ENCODE results near the gene TLR7. TPM values are rescaled to one million over a fixed set of nuclear protein-coding genes. Genes with fewer than 3 reads are reported as not detected.

The TLR7 gene
- total and polyA plus RNA-seq, 10 donors, result 2.5 to 9.2 (median 4.8) TPM

DNA sequence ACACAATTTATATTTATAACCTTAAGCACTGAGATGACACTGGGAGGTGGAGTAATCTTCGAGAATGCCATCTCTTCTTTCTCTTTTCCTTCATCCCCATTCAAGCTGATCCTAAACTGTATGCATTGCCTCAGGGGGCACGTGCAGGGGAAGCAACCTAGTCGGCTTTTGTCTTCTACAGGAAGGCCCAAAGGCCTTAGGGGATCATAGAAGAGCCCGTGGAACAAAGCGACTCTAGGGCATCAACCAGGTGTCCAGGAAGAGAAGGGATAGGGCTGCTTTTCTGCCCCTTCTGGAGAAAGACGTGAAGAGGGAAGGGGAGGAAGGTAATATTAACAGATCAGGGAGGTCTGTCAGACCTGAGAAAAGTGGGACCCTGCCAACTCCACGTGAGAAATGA is 32.6 kb downstream of the TLR7 start:
- 42 to 78% (median 73%) methylated on average over 7 of the region's 7 CpGs for WGBS, 5 donors
- Histone ChIP-seq H3K9me3 (no peaks in the 10 kb centered on the region), H3K4me1 (peaks cover 0 to 19% (median 11%) of the 10 kb centered on the region in 6 donors), H3K27ac (no peak overlapping the region), H3K4me3 (no peak overlapping the region), H3K27me3 (replicated peaks in 1 of 7) (peaks cover 0 to 14% (median 0%) of the 10 kb centered on the region in 7 donors), H3K36me3 (no peaks in the 10 kb centered on the region)
- intact Hi-C loops (cut with DNase I; ENCODE audit: low total_unique reads), result loop anchor here (10.0 kb wide), 1 partner anchor 85 kb away; no protein-coding TSS in a partner anchor
- no peak for DNase-seq
- TF ChIP-seq, protein P1, sequence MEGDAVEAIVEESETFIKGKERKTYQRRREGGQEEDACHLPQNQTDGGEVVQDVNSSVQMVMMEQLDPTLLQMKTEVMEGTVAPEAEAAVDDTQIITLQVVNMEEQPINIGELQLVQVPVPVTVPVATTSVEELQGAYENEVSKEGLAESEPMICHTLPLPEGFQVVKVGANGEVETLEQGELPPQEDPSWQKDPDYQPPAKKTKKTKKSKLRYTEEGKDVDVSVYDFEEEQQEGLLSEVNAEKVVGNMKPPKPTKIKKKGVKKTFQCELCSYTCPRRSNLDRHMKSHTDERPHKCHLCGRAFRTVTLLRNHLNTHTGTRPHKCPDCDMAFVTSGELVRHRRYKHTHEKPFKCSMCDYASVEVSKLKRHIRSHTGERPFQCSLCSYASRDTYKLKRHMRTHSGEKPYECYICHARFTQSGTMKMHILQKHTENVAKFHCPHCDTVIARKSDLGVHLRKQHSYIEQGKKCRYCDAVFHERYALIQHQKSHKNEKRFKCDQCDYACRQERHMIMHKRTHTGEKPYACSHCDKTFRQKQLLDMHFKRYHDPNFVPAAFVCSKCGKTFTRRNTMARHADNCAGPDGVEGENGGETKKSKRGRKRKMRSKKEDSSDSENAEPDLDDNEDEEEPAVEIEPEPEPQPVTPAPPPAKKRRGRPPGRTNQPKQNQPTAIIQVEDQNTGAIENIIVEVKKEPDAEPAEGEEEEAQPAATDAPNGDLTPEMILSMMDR (IDR thresholded peaks at IDR 0.05 in 8 of 11, conservative IDR thresholded peaks at IDR 0.05 in 3 of 11), result no peak
- no peak for TF ChIP-seq POLR2A (IDR thresholded peaks at IDR 0.05)
- no peak for TF ChIP-seq POLR2AphosphoS5 (IDR thresholded peaks at IDR 0.05)

DNA sequence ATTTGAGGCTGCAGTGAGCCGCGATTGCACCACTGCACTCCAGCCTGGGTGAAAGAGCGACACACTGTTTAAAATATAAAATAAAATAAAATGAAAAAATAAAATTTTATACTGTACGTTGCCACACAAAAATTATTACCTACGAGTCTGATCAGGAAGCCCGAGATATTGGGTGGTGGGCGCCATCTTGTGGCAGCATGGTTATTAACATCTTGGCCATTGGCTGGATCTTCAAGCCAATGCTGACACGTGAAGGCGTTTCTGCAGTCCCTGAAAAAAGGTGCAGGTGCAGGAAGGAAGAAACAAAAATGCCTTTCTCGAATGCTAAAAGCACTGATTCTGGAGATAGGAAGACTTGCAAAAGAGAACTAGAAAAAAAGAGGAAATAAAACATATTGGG is 34.6 kb downstream of the TLR7 start:
- WGBS, 5 donors, result 8 to 19% (median 15%) methylated on average over 10 of the region's 10 CpGs
- intact Hi-C loops (cut with DNase I; ENCODE audit: low total_unique reads), result no loop called here
- TF ChIP-seq, protein P1 (IDR thresholded peaks at IDR 0.05 in 8 of 11, conservative IDR thresholded peaks at IDR 0.05 in 3 of 11), result peak; percentile 25 to 77 (median 63)
- TF ChIP-seq POLR2AphosphoS5 (IDR thresholded peaks at IDR 0.05) (no peak), POLR2A (IDR thresholded peaks at IDR 0.05) (no peak)
- Histone ChIP-seq H3K9me3 (no peaks in the 10 kb centered on the region), H3K27me3 (replicated peaks in 1 of 7) (peaks cover 0 to 14% (median 0%) of the 10 kb centered on the region in 7 donors), H3K4me1 (peaks cover 0 to 19% (median 8%) of the 10 kb centered on the region in 6 donors), H3K4me3 (peak overlapping the region in 1 of 8 donors; percentile 15), H3K36me3 (no peaks in the 10 kb centered on the region), H3K27ac (peak overlapping the region in 2 of 8 donors; percentile 7 to 18)
- DNase-seq, result peak; percentile 87

DNA sequence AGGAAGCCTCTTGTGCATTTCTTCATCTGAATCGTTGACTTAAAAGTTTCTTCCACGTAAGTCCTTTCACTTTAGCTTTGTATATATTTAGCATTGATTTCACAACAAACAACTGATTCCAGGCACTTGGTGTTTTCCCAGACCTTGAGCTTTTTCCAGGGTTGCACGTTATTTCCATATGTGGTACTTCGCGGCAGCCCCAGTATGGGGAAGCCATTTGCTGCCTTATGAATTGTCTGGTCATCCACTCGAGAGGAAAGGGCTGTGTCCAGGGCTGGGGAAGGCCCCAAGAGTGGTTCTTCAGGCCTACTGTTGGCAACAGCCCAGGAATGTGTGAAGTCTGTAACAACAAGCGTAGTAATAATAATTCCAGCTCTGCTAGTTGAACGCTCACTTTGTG is 36.8 kb downstream of the TLR7 start:
- Histone ChIP-seq H3K4me3 (no peak overlapping the region), H3K27ac (peak overlapping the region in 3 of 8 donors; percentile 18 to 39 (median 30)), H3K4me1 (peaks cover 0 to 19% (median 7%) of the 10 kb centered on the region in 6 donors), H3K36me3 (no peaks in the 10 kb centered on the region), H3K9me3 (no peaks in the 10 kb centered on the region), H3K27me3 (replicated peaks in 1 of 7) (peaks cover 0 to 14% (median 0%) of the 10 kb centered on the region in 7 donors)
- WGBS, 5 donors, result 54 to 81% (median 64%) methylated on average over 7 to 8 of the region's 8 CpGs
- no peak for TF ChIP-seq POLR2AphosphoS5 (IDR thresholded peaks at IDR 0.05)
- no peak for TF ChIP-seq POLR2A (IDR thresholded peaks at IDR 0.05)
- TF ChIP-seq, protein P1 (IDR thresholded peaks at IDR 0.05 in 8 of 11, conservative IDR thresholded peaks at IDR 0.05 in 3 of 11), result no peak
- intact Hi-C loops (cut with DNase I; ENCODE audit: low total_unique reads), result no loop called here
- no peak for DNase-seq

DNA sequence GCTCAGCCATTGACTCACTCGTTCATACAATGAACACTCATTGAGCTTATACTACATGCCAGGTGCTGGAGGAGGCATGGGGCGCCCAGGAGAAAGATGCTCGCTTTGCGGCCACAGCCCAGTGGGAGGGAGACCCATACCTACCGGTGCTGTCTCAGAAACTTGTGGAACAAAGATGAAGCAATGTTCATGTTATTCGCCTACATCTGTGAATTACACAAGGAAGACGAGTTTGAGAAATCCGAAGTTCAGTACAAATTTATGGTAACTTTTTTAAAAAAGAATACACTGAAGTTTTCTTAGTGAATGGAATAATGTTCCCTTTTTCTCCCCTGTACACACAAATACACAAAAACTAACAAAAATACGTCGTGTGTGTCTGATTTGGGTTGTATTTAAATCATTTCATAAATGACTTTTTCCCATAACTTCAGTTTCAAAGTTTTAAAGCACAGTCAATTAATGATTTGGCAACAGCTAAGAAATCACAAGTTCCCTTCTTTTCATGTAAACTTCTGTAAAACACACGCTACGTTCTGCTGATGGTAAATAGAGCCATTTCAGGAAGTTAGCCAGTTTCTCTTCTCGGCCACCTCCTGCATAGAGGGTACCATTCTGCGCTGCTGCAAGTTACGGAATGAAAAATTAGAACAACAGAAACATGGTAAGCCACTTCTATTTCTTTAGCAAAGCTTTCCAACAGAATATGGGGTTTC is 39.3 kb downstream of the TLR7 start, which contains the start of gene TLR8:
Gene TLR8 (plus strand): TSS at position 575 of the 716 bp plus-strand sequence. CDS start 87 bp downstream, at position 662.
- intact Hi-C loops (cut with DNase I; ENCODE audit: low total_unique reads), result no loop called here
- H3K4me3 ChIP-seq, result peak within 1 kb of the TSS in 4 of 8 donors; percentile 19 to 53 (median 26)
- DNase-seq, result peak; percentile 74
- WGBS, 5 donors, result 56 to 79% (median 66%) methylated on average over 14 to 15 of the region's 15 CpGs
- TF ChIP-seq POLR2A (IDR thresholded peaks at IDR 0.05) (no peak), POLR2AphosphoS5 (IDR thresholded peaks at IDR 0.05) (peak in 1 of 3 donors; percentile 51)
- peaks cover 0 to 18% (median 5%) of the 10 kb centered on the region in 6 donors for H3K4me1 ChIP-seq
- H3K36me3 ChIP-seq, result no peaks in the 10 kb centered on the region
- H3K27ac ChIP-seq, result peak within 1 kb of the TSS in 7 of 8 donors; percentile 19 to 85 (median 74)
- no peaks in the 10 kb centered on the region for H3K9me3 ChIP-seq
- peaks cover 0 to 10% (median 0%) of the 10 kb centered on the region in 7 donors for H3K27me3 ChIP-seq (replicated peaks in 1 of 7)
